ENCODE measurements around the gene KNDC1.

- peak; percentile 23 to 84 (median 54) for TF ChIP-seq CTCF (optimal IDR thresholded peaks at IDR 0.05 in 1 of 3, IDR thresholded peaks at IDR 0.05 in 1 of 3, conservative IDR thresholded peaks at IDR 0.05 in 1 of 3; ENCODE audit: extremely low read depth in 1 of 3, insufficient read depth in 2 of 3, low read length in 3 of 3)
- TF ChIP-seq EZH2 (IDR thresholded peaks at IDR 0.05; ENCODE audit: low read length) = no peak
These were observed 97.6 kb downstream of the KNDC1 start for GRCh38 chr10:133257489-133258065.
